GM18505 (cell line): ENCODE results near the gene TMEM123.

Source experiments
- ATAC-seq: cut with Tn5 transposase; IDR thresholded peaks from one replicate; pipeline ENCODE4 v1.9.1; 2021; ENCODE audit not compliant: unreplicated experiment
- POLR2A ChIP-seq: IDR thresholded peaks from 4 replicates; pipeline ENCODE4 v1.6.1; 2011; ENCODE audit warnings: borderline replicate concordance; ENCODE audit not compliant: insufficient read depth, insufficient read length; ENCODE audit errors: extremely low read depth

The TMEM123 gene

GRCh38 chr11:102452461-102453301 is at the start of gene TMEM123:
TMEM123 (minus strand) TSS chr11:102452765; CDS start chr11:102452623, 142 bp downstream.
- peak; percentile 67 for ATAC-seq
- peak; percentile 86 for TF ChIP-seq POLR2A

GRCh38 chr11:102500829-102501228 is 48.3 kb upstream of the TMEM123 start:
- TF ChIP-seq POLR2A: no peak
- no peak for ATAC-seq

- ATAC-seq: no peak
These were observed 47.4 kb upstream of the TMEM123 start for GRCh38 chr11:102499931-102500330.

GRCh38 chr11:102499151-102499550 is 46.6 kb upstream of the TMEM123 start:
- TF ChIP-seq POLR2A: no peak

More at GRCh38 chr11:102499931-102500330, 47.4 kb upstream of the TMEM123 start:
- TF ChIP-seq POLR2A: no peak

GRCh38 chr11:102497061-102497460 is 44.5 kb upstream of the TMEM123 start:
- ATAC-seq: no peak
- TF ChIP-seq POLR2A: no peak

More at GRCh38 chr11:102499151-102499550, 46.6 kb upstream of the TMEM123 start:
- no peak for ATAC-seq

- TF ChIP-seq POLR2A: no peak
- peak; percentile 90 for ATAC-seq
These were observed 42.8 kb upstream of the TMEM123 start for GRCh38 chr11:102495161-102496042.

GRCh38 chr11:102494216-102494615 is 41.7 kb upstream of the TMEM123 start:
- ATAC-seq: no peak
- no peak for TF ChIP-seq POLR2A

- no peak for TF ChIP-seq POLR2A
- ATAC-seq: no peak
These were observed 41.0 kb upstream of the TMEM123 start for GRCh38 chr11:102493524-102493923.

- TF ChIP-seq POLR2A: no peak
- ATAC-seq: no peak
These were observed 39.4 kb upstream of the TMEM123 start for GRCh38 chr11:102491969-102492368.

GRCh38 chr11:102489186-102490145 is 36.9 kb upstream of the TMEM123 start:
- ATAC-seq: no peak
- no peak for TF ChIP-seq POLR2A

GRCh38 chr11:102488208-102488607 is 35.6 kb upstream of the TMEM123 start:
- peak; percentile 73 for ATAC-seq

GRCh38 chr11:102487214-102487613 is 34.6 kb upstream of the TMEM123 start:
- no peak for ATAC-seq

More at GRCh38 chr11:102488208-102488607, 35.6 kb upstream of the TMEM123 start:
- TF ChIP-seq POLR2A: no peak

More at GRCh38 chr11:102487214-102487613, 34.6 kb upstream of the TMEM123 start:
- no peak for TF ChIP-seq POLR2A
